PFSK-1 (cell line): ENCODE data around the gene ARHGAP8. TPM values are rescaled to one million over a fixed set of nuclear protein-coding genes. Genes with fewer than 3 reads are reported as not detected.

ENCODE experiments used
- FOXP2 ChIP-seq: optimal IDR thresholded peaks from 2 replicates; pipeline ENCODE3; 2011; ENCODE audit warnings: borderline replicate concordance, control low read depth, inconsistent platforms; ENCODE audit not compliant: insufficient read depth; ENCODE audit errors: extremely low read length, extremely low read depth
- POLR2AphosphoS5 ChIP-seq: IDR thresholded peaks from 2 replicates; pipeline ENCODE4 v1.6.1; 2012; ENCODE audit warnings: low read depth, mild to moderate bottlenecking, control low read depth, low read length, moderate library complexity
- REST ChIP-seq, 2 experiments: IDR thresholded peaks; 2 replicates each; pipeline versions ENCODE4 v1.6.1 to v1.8.0; 2011 to 2012; ENCODE audit warnings: low read depth in 2 of 2, low read length in 2 of 2, control low read depth in 1 of 2, inconsistent platforms in 1 of 2, mild to moderate bottlenecking in 1 of 2, moderate library complexity in 1 of 2; ENCODE audit not compliant: insufficient read depth in 1 of 2
- SIN3A ChIP-seq: IDR thresholded peaks from 2 replicates; pipeline ENCODE4 v1.6.1; 2012; ENCODE audit warnings: mild to moderate bottlenecking, low read length, moderate library complexity, borderline replicate concordance; ENCODE audit not compliant: insufficient read depth
- TAF1 ChIP-seq: IDR thresholded peaks from 2 replicates; pipeline ENCODE4 v1.6.1; 2012; ENCODE audit warnings: low read length, control low read depth, borderline replicate concordance; ENCODE audit not compliant: insufficient read depth
- polyA plus RNA-seq: library from polyadenylated mRNA; unstranded; fragments of >200 nt; gene quantifications from one replicate; pipeline ENCODE4 v1.2.1, GENCODE V29; 2012; ENCODE audit warnings: low read depth, missing spikeins; ENCODE audit not compliant: insufficient read length

ARHGAP8 gene
- 1.1 TPM for polyA plus RNA-seq

GRCh38 chr22:44752285-44753188, at the start of gene ARHGAP8:
Gene ARHGAP8 (plus strand): TSS chr22:44752575. CDS start chr22:44786528, 33,953 bp downstream.
- TF ChIP-seq POLR2AphosphoS5 (no peak), FOXP2 (no peak), SIN3A (no peak), TAF1 (no peak), REST (IDR thresholded peaks at IDR 0.05; ENCODE audit: insufficient read depth in 1 of 2, low read depth in 2 of 2, low read length in 2 of 2) (no peak)

DNA sequence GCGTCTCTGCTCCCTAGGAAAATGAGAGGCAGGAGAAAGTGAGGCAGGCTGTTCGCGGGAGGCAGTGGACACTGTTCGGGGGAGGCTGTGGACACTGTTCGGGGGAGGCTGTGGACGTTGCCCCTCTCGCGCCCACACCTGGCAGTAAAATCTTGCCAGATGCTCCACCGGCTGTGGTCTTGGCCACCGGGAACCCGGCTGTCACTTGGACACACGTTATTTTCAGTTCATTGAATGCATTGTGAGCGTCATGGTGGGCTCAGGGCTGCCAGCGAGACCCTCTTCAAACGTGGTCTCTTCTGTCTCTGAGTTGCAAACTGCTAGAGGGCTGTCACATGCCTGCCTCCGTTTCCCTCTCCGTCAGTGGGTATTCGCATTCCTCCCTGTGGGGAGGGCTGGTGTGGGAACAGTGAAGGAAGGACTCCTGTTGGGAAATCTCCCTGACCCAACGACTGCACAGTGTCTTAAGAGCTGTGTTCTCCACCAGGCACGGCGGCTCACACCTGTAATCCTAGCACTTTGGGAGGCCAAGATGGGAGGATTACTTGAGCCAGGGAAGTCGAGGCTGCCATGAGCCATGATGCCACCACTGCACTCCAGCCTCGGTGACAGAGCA, 49.0 kb upstream of the ARHGAP8 start:
- no peak for TF ChIP-seq TAF1
- TF ChIP-seq FOXP2 = no peak
- TF ChIP-seq SIN3A = no peak
- no peak for TF ChIP-seq POLR2AphosphoS5
- TF ChIP-seq REST (IDR thresholded peaks at IDR 0.05; ENCODE audit: insufficient read depth in 1 of 2, low read depth in 2 of 2, low read length in 2 of 2) = no peak

- TF ChIP-seq REST (IDR thresholded peaks at IDR 0.05; ENCODE audit: insufficient read depth in 1 of 2, low read depth in 2 of 2, low read length in 2 of 2) (no peak), FOXP2 (no peak), POLR2AphosphoS5 (no peak), SIN3A (no peak), TAF1 (no peak)
Observed at GRCh38 chr22:44704159-44705021, 48.0 kb upstream of the ARHGAP8 start.

DNA sequence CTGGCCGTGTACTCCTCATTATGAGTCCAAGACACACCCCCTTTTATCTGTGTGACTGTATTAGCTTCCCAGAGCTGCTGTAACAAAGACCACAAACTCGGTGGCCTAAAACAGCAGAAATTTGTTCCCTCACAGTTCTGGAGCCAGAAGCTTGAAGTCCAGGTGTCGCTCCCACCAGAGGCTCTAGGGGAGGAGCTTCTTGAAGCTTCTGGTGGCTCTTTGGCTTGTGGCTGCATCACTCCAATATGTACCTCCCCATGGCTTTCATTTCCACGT, 47.4 kb upstream of the ARHGAP8 start:
- TF ChIP-seq FOXP2 (no peak), SIN3A (no peak), TAF1 (no peak), POLR2AphosphoS5 (no peak), REST (IDR thresholded peaks at IDR 0.05; ENCODE audit: insufficient read depth in 1 of 2, low read depth in 2 of 2, low read length in 2 of 2) (no peak)
